ENCODE results near the gene LAGE3.

The LAGE3 gene

DNA sequence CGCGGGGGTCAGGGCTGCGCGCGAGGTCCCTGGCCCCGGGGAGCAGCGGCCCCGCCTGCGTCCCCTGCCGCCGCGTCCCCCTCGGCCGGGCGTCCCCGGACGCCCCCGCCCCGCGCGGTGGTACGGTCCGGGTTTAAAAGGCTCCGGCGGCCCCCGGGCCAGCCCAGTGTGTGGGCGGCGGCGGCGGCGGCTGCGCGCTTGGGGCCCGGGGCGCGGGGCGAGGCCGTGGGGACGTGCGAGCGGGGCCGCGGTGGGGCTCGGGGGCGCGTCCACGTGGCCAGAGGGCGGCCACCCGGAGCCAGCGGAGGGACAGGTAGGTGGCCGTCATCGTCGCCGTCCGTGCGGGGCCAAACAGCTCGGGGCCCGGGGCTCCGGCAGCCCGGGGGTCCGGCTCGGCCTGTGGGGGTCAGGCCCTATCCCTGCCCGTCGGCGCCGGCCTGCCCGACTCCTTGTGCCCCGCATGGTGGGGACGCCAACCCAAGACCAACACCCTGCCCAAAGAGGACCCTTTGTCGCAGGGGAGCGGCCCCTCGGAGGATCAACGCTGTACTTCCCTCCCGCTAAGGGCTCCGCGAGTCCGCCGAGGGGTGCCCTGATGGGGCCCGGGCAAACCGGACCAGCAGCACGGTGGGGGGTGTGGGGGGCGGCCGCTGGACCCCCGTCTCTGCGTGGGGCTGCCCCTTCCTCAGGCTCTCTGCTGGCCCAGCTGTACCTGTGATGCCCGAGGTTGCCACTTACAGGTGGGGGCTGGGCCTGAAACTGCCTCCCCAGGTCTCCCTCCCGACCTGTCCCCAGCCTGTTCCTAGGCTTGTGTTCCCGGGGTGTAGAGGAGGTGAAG is 20.7 kb downstream of the LAGE3 start, which contains the start of gene PLXNA3:
PLXNA3 (plus strand) TSS at position 166 of the 838 bp plus-strand sequence. CDS start 1,903 bp downstream, outside the sequence.
- peak; percentile 48 for DNase-seq (ENCODE audit: low read depth)

DNA sequence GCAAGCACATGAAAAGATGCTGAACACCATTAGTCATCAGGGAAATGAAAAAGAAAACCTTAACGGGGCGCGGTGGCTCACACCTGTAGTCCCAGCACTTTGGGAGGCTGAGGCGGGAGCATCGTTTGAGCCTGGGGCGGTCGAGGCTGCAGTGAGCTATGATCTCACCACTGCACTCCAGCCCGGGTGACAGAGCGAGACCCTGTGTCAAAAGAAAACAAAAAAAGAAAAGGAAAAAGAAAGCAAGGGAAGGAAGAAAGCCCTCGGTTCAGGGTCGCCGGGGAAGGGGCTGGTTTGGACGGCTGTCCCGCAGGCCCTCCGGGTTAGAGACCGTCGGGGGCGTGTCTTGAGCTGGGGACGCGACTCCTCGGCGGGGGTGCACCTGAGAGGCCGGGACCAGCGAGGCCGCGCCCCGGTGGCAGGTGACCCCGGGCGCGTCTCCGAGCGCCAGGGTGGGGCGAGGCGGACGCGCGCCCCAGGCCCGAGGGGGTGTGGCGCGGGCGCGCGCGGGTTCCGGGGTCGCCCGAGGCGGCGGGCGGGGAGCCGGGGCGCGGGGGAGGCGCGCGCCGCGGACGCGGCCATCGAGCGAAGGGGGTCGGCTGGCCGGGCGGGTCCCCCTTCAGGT is 21.5 kb downstream of the LAGE3 start:
- DNase-seq (ENCODE audit: low read depth) = peak; percentile 43

DNA sequence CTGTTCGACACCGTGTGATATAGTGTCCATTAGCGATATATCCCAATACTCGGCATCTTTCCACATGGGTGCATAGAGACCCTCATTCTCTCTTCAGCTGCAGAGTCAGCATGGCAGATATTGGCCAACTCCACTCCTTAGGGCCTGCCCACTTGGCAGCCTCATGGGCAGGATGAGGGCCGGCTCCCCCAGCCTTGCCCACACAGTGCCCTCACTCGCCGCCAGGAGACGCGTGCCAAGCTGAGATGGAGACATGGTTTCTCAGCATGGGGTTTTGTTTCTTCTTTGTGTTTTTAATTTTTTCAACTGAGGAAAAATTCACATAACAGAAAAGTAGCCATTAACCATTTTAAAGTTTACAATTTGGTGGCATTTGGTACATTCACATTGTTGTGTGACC is 26.3 kb downstream of the LAGE3 start:
- no peak for DNase-seq (ENCODE audit: low read depth)

DNA sequence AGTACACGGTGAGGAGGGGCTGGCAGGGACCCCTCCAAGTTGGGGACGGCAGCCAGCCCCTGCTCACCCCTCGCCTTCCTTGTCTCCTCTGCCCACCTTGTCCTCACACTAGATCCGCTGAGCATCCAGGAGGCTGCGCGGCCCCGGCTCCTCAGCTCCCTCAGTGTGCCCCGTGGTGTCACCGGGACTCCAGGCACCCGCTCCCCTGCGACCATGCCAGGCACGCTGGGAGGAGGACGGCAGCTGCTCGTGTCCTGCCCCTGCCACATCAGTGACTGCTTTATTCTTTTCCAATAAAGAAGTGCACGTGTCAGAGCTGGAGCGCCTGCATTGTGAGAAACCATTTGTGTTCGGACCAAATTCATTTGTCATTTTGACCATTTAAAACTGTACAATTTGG is 28.8 kb downstream of the LAGE3 start:
- DNase-seq (ENCODE audit: low read depth) = no peak

DNA sequence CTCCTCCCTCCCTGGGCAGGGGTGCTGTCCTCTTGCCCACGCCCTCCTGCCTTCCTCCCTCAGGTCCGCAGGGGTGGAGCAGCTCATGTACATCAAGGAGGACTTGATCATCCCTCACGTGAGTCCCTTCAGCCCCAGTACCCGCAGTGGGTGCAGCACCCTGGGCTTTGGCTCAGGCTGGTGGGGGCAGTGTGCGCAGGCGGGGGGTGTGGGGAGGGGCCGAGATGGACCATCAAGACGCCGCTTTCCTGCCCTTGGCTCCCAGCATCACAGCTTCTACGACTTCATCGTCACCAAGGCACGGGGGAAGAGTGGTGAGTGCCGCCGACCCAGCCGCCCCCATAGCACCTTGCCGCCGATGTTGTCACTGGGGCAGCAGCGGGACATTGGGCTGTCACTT is 29.5 kb downstream of the LAGE3 start:
- no peak for DNase-seq (ENCODE audit: low read depth)

DNA sequence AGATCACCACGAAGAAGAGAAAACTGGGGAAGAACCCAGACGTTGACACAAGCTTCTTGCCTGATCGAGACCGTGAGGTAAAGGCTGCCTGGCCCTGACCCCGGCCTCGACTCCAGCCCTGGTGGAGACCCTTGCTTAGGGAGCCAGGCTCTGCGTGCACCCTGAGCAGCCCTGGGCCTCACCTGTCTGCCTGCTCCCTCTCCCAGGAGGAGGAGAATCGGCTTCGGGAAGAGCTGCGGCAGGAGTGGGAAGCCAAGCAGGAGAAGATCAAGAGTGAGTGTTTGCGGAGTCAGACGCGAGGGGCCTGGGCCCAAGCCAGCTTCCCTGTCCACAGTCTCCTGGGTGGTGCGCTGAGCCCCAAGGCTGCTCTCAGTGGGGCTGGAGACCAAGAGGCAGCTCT is 30.6 kb downstream of the LAGE3 start:
- DNase-seq (ENCODE audit: low read depth) = no peak

DNA sequence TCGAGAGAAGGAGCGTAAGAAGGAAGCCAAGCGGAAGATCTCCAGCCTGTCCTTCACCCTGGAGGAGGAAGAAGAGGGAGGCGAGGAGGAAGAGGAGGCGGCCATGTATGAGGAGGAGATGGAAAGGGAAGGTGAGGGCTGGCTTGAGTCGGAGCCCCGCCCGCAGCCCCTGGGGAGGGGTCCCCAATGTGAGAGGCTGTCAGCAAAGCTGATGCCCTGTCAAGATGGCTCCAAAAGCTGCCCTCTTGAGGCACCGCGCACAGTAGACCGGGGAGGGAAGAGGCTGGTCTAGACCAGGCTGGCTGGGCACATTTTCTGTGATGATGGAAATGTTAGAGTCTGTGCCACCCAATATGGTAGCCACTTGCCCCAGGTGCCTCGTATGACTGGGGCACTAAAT is 32.7 kb downstream of the LAGE3 start:
- DNase-seq (ENCODE audit: low read depth) = no peak

DNA sequence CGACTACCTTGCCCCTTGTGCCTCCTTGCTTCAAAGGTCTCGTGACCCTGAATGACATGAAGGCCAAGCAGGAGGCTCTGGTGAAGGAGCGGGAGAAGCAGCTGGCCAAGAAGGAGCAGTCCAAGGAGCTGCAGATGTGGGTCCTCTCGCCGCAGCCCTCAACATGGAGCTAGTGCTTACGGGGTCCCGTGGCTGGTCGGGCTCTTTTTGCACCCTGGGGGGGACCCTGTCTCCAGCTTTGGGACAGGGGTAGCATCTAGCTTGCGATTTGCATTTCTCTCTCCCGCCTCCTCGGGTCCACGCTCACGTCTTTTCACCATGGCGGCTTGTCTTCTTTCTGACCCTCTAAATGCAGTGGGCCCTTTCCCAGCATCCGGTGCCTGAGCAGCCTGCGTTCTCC is 33.3 kb downstream of the LAGE3 start:
- DNase-seq (ENCODE audit: low read depth) = no peak

DNA sequence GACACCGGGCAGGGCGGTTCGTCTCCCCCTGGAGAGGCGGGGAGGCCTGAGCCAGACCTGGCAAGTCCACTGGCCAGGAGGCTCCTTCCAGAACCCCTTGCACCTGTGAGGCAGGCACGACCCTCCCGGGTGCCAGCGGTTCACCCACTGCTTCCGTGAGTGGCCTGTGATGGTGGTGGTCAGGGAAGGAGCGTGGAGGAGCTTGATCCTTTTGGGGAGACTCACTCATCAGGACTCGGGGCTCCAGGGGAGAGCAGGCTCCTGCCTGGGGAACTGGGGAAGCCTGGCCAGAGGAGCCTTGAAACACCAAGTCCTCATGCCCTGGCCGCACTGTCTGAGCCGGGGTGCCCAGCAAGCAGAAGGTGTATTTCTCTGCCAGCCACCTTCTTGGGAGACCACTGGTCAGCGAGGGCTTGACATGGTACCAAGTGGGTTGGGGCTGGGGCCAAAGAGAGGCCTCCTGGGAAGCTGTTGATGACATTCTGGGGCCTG is 34.3 kb downstream of the LAGE3 start:
- no peak for DNase-seq (ENCODE audit: low read depth)

DNA sequence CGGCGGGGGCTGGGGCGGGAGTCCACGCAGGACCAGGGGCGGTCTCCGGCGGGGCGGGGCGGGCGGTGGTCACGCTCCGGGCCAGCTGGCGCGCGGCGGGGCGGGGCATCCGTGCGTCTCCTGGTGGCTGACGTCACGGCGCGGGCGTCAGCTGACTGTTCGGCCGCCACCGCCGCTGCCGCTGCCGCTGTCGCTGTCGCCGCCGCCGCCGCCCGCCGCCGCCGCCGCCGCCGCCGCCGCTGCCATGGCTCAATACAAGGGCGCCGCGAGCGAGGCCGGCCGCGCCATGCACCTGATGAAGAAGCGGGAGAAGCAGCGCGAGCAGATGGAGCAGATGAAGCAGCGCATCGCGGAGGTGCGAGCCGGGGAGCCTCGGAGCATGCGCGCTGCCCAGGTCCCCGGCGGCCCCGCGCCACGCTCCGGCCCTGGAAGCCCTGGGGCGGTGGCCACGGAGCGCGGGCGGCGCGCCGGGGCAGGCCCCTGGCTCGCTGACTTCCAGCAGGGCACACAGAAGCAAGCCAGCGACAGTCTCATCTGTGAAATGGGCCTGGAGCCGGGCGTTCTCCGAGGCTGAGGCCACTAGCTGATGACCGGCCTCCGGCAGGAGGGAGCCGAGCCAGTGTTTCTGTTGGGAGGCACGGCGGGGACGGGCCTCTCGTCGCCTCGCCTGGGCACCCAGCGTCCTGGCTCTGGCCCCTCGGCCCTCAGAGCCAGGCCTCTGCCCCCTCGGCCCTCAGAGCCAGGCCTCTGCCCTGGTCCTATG is 34.9 kb downstream of the LAGE3 start, which contains the start of gene FAM50A:
FAM50A (plus strand) TSS at position 150 of the 763 bp plus-strand sequence; CDS start at position 245, 95 bp downstream.
- peak; percentile 73 for DNase-seq (ENCODE audit: low read depth)

DNA sequence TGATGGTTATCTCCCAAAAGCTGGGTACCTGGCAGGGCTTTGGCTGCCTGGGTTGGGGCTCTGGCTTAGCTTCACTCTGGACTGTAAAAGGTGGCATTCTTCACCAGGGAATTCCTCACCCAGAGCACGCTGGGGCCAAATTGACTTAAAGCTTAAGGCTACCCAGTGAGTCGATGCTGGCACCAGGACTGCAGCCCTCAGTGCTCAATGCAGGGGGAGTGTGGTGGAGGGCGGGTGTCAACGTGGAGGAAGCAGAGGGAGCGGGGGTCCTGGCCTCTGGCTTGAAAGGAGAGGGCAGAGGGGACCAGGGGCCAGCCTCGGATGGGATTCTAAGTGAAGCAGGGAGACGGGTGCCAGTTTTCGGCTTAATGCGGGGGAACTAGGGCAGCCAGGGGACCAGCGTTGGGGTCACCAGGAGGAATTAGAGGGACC is 35.6 kb downstream of the LAGE3 start:
- DNase-seq (ENCODE audit: low read depth) = peak; percentile 30

DNA sequence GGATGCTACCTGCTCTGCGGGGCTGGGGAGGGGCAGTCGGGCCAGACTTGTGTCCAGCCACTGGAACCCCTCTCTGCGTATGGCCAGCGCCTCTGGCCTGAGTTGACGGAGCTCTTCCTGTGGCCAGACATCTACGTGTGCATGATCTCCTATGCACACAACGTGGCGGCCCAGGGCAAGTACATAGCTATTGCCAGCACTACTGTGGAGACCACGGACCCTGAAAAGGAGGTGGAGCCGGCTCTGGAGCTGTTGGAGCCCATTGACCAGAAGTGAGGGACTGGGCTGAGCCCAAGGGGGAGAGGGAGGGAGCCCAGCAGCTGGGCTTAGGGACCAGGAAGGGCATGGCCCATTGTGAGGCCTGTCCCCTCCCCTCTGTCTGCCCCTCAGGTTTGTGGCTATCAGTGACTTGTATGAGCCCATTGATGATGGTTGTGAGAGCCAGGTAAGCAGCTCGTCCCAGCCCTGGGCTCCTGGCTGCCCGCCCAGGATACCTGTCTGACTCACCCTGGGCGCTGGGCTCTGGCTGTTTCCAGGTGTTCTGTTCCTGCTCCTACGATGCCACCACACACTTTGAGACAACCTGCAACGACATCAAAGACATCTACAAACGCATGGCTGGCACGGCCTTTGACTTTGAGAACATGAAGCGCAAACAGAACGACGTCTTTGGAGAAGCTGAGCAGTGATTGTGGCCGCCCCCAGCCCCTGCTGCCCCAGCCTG is 36.9 kb downstream of the LAGE3 start:
- DNase-seq (ENCODE audit: low read depth) = no peak

DNA sequence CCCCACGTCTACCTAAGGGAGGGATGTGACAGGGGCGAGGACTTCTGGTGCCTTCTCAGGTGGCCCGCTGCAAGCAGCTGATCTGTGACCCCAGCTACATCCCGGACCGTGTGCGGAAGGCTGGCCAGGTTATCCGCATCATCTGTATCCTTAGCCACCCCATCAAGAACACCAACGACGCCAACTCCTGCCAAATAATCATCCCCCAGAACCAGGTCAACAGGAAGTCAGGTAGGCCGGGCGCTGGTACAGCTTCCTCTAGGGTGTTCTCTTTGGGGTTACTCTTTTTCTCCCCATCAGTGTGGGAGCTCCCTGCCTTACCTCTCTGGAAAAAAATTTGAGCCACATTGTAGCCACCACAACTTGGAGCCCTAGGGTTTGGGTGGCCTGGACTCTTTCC is 37.5 kb downstream of the LAGE3 start:
- DNase-seq (ENCODE audit: low read depth) = no peak

DNA sequence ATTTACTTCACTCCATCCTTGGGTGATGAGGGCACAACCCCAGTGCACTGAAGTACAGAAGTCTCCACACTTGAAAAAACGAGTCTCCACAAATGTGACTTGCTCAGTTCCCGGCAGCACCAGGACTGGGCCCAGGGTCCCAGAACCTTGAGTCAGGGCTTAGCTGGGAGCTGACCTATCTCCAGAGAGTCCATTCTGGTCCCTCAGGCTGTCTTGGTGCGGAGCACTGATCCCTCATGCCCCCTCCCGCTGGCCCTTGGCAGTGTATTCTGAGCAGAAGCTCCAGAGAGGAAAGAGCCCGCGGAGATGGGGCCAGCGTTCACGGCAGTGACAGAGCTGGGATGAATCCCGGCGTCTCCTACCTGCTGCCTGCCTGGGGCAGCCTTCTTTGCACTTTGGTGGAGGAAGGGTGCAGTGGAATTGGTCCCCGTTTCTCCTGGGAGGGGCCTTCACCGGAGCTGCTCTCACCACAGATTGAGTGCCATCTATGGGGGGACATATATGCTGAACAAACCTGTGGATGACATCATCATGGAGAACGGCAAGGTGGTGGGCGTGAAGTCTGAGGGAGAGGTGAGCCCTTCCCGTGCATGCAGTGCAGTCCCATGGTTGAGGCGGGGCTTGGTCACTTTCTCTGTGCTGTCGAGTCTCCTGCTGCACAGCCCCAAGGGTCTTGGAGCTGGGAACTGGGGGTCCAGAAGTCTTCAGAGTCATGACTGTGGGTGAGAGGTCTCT is 38.3 kb downstream of the LAGE3 start:
- no peak for DNase-seq (ENCODE audit: low read depth)

DNA sequence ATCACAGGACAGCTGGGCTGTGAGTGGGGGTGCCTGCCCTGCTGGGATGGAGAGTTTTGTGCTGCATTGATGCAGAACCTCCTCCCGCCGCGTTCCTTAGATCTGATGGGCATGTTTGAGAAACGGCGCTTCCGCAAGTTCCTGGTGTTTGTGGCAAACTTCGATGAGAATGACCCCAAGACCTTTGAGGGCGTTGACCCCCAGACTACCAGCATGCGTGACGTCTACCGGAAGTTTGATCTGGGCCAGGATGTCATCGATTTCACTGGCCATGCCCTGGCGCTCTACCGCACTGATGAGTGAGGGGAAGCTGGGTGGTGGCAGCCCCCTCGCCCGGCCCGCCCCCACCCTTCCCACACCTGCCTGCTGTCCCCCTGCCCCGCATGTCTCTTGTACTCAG is 39.2 kb downstream of the LAGE3 start:
- DNase-seq (ENCODE audit: low read depth) = no peak

DNA sequence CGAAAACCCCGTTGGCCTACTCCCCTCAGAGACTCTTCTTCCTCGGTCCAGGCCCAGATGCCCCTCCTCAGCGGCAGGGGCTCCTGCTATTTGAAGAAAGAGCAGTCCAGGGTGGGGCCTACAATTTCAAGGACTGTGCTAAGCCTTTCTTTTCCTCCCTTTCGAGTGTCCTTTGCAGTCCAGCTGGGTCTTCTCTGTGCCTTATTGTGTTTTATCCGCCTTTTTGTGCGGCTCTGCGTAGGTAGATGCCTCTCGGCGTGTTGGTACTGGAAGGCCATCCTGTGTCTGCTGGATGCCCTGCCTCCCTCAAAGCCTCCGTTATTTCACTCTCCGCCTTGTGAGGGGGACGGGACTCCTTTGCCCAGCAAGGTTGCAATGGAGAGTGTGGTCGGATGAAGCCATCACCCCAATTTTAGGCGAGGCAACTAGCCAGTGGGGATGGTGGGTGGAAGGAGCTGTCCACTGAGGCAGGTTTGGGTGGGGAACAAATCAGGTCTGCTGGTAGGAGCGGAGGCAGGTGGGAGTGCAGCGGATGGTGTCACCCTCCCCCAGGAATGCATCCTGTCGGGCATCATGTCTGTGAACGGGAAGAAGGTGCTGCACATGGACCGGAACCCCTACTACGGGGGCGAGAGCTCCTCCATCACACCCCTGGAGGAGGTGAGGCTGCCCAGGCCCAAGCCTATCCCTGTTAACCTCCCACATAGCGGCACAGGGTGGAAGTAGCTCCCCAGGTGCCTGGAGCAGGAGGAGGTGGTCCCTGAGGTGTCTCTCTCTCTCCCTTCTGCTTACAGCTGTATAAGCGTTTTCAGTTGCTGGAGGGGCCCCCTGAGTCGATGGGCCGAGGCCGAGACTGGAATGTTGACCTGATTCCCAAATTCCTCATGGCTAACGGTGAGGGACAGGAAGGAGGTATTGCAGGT is 40.8 kb downstream of the LAGE3 start:
- DNase-seq (ENCODE audit: low read depth) = peak; percentile 24

DNA sequence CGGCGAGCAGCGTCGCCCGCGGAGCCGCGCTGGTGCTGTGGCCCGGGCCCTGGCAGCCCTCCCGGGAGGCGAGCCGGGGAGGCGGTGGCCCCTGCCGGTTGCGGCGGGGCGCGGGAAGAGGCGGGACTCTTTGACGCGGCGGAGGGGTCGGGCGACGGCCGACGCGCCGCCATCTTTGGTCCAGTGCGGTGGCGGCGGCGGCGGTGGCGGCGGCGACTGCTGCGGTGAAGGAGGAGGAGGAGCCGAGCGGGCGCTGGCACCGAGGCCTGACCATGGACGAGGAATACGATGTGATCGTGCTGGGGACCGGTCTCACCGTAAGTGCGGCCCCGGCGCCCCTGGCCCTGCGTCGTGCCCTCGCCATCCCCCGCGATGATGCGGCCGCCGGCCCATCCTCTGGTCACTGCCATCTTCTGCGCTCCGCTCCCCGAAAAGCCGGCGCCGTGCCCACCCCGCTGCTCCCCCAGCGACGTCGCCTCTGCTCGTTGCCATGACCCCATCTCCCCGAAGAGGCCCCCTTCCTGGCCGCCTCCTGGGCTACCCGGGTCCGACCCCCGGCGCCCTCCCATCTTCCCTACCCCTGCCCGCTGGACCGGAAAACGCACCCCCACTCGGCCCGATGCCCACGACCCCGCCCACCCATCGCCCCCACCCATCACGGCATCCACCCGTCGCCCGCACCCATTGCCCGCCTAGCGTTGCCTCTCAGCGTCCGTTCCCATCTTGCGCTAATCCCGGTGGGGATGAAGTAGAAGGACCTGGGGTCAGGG is 41.9 kb downstream of the LAGE3 start, which contains the start of gene GDI1:
GDI1 (plus strand) TSS at position 172 of the 770 bp plus-strand sequence; CDS start at position 273, 101 bp downstream.
- DNase-seq (ENCODE audit: low read depth) = peak; percentile 65

DNA sequence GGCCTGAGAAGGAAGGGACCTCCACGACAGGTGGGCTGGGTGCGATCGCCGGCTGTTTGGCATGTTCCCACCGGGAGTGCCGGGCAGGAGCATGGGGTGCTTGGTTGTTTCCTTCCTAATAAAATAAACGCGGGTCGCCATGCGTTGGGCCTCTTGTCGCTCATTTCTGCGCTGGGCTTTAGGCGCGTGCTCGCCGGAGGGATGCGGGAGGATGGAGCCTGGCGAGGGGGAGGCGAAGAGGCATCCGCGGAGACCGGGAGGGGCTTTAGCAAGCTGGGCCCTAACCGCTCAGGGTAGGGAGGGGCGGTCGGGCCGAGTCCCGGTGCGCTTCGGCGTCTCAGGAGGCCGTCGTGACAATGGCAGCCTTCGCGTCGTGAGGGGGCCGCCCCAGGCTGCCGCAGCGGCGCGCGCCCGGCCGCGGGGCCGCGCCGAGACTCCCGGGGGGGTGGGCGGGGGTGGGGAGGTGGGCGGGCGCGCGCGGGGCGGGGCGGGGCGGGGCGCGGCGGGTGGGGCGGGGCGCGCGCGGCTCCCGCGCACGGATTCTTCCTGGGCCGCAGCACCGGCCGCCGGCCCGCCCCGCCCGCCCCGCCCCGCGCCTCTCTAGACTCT is 42.6 kb downstream of the LAGE3 start:
- peak; percentile 58 for DNase-seq (ENCODE audit: low read depth)
